ENCODE measurements around the gene VSIG10L2. TPM values are rescaled to one million over a fixed set of nuclear protein-coding genes. Genes with fewer than 3 reads are reported as not detected.

VSIG10L2 gene
- total RNA-seq, 1 experiment from 2014 or later, result not detected

DNA sequence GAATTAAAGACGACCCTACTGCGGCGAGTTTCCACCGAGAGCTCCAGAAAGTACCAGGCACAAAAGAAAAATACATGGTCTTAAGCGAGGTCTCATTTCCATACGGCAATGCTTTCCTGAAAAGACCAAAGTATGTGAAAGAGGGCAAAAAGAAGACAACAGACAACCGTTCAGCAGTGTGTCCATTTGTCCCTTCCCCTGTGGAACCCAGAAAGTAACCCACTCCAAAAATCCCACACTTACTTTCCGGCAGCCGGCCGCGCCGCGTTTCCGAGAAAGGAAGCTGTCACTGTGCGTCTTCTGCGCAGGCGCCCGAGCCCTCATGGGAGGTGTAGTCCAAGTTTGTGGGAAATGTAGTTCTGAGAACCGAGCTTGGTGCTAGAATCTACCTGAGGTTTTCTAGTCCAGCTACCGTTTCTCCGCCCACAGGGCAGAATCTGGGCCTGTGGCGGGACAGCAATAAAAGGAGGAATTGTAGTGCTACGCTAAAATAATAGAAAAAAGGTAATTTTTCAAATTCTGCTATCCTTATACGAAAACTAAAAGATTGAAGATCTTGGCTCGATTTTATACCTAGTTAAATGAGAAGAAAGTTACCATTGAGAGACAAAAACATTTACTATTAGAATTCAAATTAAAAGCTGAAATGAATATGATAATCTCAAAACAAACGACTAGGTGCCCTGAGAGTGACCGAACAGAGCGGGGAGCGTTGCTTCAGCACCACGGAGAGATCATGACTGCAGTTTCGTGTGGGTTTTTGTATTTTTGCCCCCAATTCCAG, 42.7 kb upstream of the VSIG10L2 start, which contains the start of gene PUS3:
Gene PUS3, minus strand, starts transcription at position 280 of the 784 bp plus-strand sequence. CDS start 6,922 bp downstream, outside the sequence.
- H3K4me3 ChIP-seq (ENCODE audit: low read depth, low read length, poor library complexity, severe bottlenecking), result peak within 1 kb of the TSS; percentile 59
- H3K36me3 ChIP-seq (ENCODE audit: insufficient read depth, low read length, poor library complexity, severe bottlenecking), result peaks cover 15% of the 10 kb centered on the region
- CTCF ChIA-PET, result no interaction called here
- intact Hi-C loops (cut with micrococcal nuclease; ENCODE audit: unreplicated experiment), result no loop called here
- no TSS peak for BruUV-seq (replicated peaks)
- DNase-seq (ENCODE audit: low spot score), result peak; percentile 94
- no peaks in the 10 kb centered on the region for H3K9me3 ChIP-seq (ENCODE audit: low read depth, low read length, poor library complexity, severe bottlenecking)
- H3K4me1 ChIP-seq (ENCODE audit: insufficient read depth, low read length, poor library complexity, severe bottlenecking), result peaks cover 18% of the 10 kb centered on the region
- POLR2A ChIA-PET (ENCODE audit: low non-redundant PET), result interaction anchor here (1.2 kb wide), 1 partner anchor 15 kb away, joined by 7 read pairs; no protein-coding TSS in a partner anchor
- peaks cover 24% of the 10 kb centered on the region for H3K27me3 ChIP-seq (replicated peaks; ENCODE audit: insufficient read depth, low read depth, low read length, poor library complexity)
- H3K27ac ChIP-seq (ENCODE audit: low read depth, low read length, poor library complexity, severe bottlenecking), result peak within 1 kb of the TSS; percentile 32
- no peak for TF ChIP-seq EZH2 (IDR thresholded peaks at IDR 0.05; ENCODE audit: borderline replicate concordance, low read depth, low read length, poor library complexity, severe bottlenecking)
- TF ChIP-seq, protein P1, sequence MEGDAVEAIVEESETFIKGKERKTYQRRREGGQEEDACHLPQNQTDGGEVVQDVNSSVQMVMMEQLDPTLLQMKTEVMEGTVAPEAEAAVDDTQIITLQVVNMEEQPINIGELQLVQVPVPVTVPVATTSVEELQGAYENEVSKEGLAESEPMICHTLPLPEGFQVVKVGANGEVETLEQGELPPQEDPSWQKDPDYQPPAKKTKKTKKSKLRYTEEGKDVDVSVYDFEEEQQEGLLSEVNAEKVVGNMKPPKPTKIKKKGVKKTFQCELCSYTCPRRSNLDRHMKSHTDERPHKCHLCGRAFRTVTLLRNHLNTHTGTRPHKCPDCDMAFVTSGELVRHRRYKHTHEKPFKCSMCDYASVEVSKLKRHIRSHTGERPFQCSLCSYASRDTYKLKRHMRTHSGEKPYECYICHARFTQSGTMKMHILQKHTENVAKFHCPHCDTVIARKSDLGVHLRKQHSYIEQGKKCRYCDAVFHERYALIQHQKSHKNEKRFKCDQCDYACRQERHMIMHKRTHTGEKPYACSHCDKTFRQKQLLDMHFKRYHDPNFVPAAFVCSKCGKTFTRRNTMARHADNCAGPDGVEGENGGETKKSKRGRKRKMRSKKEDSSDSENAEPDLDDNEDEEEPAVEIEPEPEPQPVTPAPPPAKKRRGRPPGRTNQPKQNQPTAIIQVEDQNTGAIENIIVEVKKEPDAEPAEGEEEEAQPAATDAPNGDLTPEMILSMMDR (conservative IDR thresholded peaks at IDR 0.05; ENCODE audit: low read depth, low read length), result no peak

DNA sequence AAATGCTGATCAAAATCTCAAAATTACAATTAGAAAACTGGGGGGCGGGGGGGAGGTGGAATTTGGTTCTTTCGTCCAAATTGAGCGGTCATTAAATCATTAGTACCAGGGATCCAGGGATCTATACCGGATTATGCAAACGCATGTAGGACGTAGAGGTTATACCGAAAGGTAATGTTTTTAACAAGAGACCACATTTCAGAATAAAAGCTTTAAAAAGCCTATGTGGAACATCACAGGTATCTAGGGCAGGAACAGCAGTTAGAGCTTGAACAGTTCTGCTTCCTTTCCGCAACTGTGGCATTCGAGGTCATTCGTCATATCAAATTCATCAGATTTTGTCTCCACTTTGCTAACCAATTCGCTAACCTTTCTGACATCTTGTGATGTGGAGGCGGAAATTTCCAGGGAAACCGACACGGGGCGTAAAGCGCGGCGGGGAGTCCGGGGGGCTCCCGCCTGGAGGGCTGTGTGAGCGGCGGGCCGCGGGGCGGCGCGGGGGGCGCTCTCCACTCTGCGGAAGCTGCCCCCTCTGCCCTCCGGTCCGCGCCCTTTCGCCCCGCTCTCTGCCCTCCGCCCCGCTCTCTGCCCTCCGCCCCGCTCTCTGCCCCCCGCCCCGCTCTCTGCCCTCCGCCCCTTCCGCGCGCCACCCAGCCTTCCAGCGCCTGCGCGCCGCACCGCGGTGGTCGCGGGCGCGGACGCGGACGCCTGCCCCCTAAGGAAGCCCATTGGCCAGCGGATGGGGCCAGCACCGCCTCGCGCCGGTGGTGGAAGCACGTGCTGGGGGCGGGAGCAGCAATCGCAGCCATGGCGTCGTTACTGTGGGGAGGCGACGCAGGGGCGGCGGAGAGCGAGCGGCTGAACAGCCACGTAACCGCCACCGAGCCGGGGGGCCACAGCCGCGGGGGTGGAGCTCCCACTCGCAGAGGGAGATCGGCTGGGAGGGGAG, 41.9 kb upstream of the VSIG10L2 start, which contains the start of gene DDX25:
Gene DDX25, plus strand, starts transcription at position 798 of the 949 bp plus-strand sequence. Its CDS starts 10 bp downstream, at position 808.
- DNase-seq (ENCODE audit: low spot score), result peak; percentile 67
- ChIA-PET CTCF (no interaction called here), POLR2A (ENCODE audit: low non-redundant PET) (interaction anchor here (1.2 kb wide), 1 partner anchor 16 kb away, joined by 7 read pairs; no protein-coding TSS in a partner anchor)
- no TSS peak for BruUV-seq (replicated peaks)
- no peak within 1 kb of the TSS for H3K27ac ChIP-seq (ENCODE audit: low read depth, low read length, poor library complexity, severe bottlenecking)
- intact Hi-C loops (cut with micrococcal nuclease; ENCODE audit: unreplicated experiment), result no loop called here
- H3K4me3 ChIP-seq (ENCODE audit: low read depth, low read length, poor library complexity, severe bottlenecking), result peak within 1 kb of the TSS; percentile 59
- peaks cover 27% of the 10 kb centered on the region for H3K27me3 ChIP-seq (replicated peaks; ENCODE audit: insufficient read depth, low read depth, low read length, poor library complexity)
- H3K9me3 ChIP-seq (ENCODE audit: low read depth, low read length, poor library complexity, severe bottlenecking), result no peaks in the 10 kb centered on the region
- peaks cover 15% of the 10 kb centered on the region for H3K36me3 ChIP-seq (ENCODE audit: insufficient read depth, low read length, poor library complexity, severe bottlenecking)
- peaks cover 18% of the 10 kb centered on the region for H3K4me1 ChIP-seq (ENCODE audit: insufficient read depth, low read length, poor library complexity, severe bottlenecking)
- TF ChIP-seq, protein P1 (conservative IDR thresholded peaks at IDR 0.05; ENCODE audit: low read depth, low read length), result no peak
- peak; percentile 53 for TF ChIP-seq EZH2 (IDR thresholded peaks at IDR 0.05; ENCODE audit: borderline replicate concordance, low read depth, low read length, poor library complexity, severe bottlenecking)

DNA sequence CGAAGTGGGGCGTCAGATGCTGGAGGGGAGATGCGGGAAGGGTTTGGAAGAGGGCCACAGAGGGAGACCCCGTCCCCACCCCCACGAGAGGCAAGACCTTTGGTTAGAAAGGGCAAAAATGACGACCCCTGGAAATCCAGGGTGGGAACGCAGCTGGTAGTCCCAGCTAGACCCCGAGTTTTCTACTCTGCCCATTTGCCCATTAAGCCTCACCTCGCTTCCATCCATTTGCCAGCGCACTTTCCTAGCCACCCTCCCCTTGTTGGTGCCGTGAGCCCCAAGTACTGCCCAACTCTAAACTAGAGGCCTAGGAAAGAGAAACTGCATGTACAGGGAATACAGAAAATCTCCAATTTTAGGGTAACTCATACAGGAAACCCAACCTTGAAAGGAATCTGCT, 41.2 kb upstream of the VSIG10L2 start:
- peak overlapping the region; percentile 59 for H3K4me3 ChIP-seq (ENCODE audit: low read depth, low read length, poor library complexity, severe bottlenecking)
- ChIA-PET CTCF (no interaction called here), POLR2A (ENCODE audit: low non-redundant PET) (no interaction called here)
- peaks cover 8% of the 10 kb centered on the region for H3K36me3 ChIP-seq (ENCODE audit: insufficient read depth, low read length, poor library complexity, severe bottlenecking)
- no peak for TF ChIP-seq EZH2 (IDR thresholded peaks at IDR 0.05; ENCODE audit: borderline replicate concordance, low read depth, low read length, poor library complexity, severe bottlenecking)
- TF ChIP-seq, protein P1 (conservative IDR thresholded peaks at IDR 0.05; ENCODE audit: low read depth, low read length), result no peak
- no peak for DNase-seq (ENCODE audit: low spot score)
- H3K4me1 ChIP-seq (ENCODE audit: insufficient read depth, low read length, poor library complexity, severe bottlenecking), result peaks cover 18% of the 10 kb centered on the region
- H3K27ac ChIP-seq (ENCODE audit: low read depth, low read length, poor library complexity, severe bottlenecking), result no peak overlapping the region
- peaks cover 27% of the 10 kb centered on the region for H3K27me3 ChIP-seq (replicated peaks; ENCODE audit: insufficient read depth, low read depth, low read length, poor library complexity)
- intact Hi-C loops (cut with micrococcal nuclease; ENCODE audit: unreplicated experiment), result no loop called here
- BruUV-seq (replicated peaks), result no TSS peak
- no peaks in the 10 kb centered on the region for H3K9me3 ChIP-seq (ENCODE audit: low read depth, low read length, poor library complexity, severe bottlenecking)
